Left lung (tissue), 10 donors: ENCODE measurements around the gene AMN. TPM values are rescaled to one million over a fixed set of nuclear protein-coding genes. Genes with fewer than 3 reads are reported as not detected.
A peak's percentile ranks its signal among the peaks of the same experiment; 100 is the strongest.

Experiments
- ATAC-seq: fragments of 200-7000 bp; cut with Tn5 transposase; one replicate; pipeline ENCODE4 v1.9.1; 2020; ENCODE audit warnings: moderate library complexity
- DNase-seq, 4 donors: peaks; one replicate each; pipeline ENCODE4 v3.0.0-alpha.2; 2013 to 2020
- H3K27ac ChIP-seq, 2 donors: fragments of 200-600 bp; sonication (generic) in 1 of 2; one replicate each; pipeline versions ENCODE4 v1.5.0 to v1.8.0; 2020 to 2021
- H3K27me3 ChIP-seq, 2 donors: fragments of 200-600 bp; sonication (generic) in 1 of 2; one replicate each; pipeline versions ENCODE4 v1.5.0 to v1.8.0; 2020 to 2021
- H3K36me3 ChIP-seq, 2 donors: fragments of 200-600 bp; sonication (generic) in 1 of 2; one replicate each; pipeline versions ENCODE4 v1.5.0 to v1.8.0; 2020 to 2021
- H3K4me1 ChIP-seq, 2 donors: fragments of 200-600 bp; one replicate each; pipeline ENCODE4 v1.8.0; 2021
- H3K4me3 ChIP-seq, 2 donors: fragments of 200-600 bp; sonication (generic) in 1 of 2; one replicate each; pipeline versions ENCODE4 v1.5.0 to v1.8.0; 2020 to 2021; ENCODE audit warnings: mild to moderate bottlenecking in 1 of 2
- H3K9me3 ChIP-seq, 2 donors: fragments of 200-600 bp; sonication (generic) in 1 of 2; one replicate each; pipeline versions ENCODE4 v1.5.0 to v1.8.0; 2020 to 2021
- CTCF ChIP-seq, 2 donors: fragments of 200-600 bp; sonication (generic) in 1 of 2; IDR thresholded peaks; one replicate each; pipeline versions ENCODE4 v1.5.0 to v1.8.0; 2021; ENCODE audit warnings: antibody characterized with exemption in 2 of 2
- intact Hi-C, 2 donors: fragments of 100-400 bp; cut with DNase I; formaldehyde crosslinking; loops; one replicate each; pipeline versions ENCODE4 v1.11.2 to v1.14.2; 2022
- polyA plus RNA-seq, 6 donors: library from polyadenylated mRNA; unstranded; fragments of 120-200 nt; gene quantifications; one replicate each; pipeline ENCODE4 v1.2.1, GENCODE V29; 2013; ENCODE audit not compliant: insufficient read length in 6 of 6
- total RNA-seq, 2 donors: library from RNA; stranded (reverse); fragmentation: NEBNext Ultra II Directional; extraction: Animal tissue kit (Norgen Biotek cat#: 25700); gene quantifications; one replicate each; pipeline ENCODE4 v1.2.1, GENCODE V29; 2021
- donor health status: DM: no; HTN: yes; CAD: no.
- donor health status: DM: no; HTN: no; CAD: no.

Gene AMN
- total and polyA plus RNA-seq, 8 donors, result 0.30 to 23.2 (median 1.1) TPM

DNA sequence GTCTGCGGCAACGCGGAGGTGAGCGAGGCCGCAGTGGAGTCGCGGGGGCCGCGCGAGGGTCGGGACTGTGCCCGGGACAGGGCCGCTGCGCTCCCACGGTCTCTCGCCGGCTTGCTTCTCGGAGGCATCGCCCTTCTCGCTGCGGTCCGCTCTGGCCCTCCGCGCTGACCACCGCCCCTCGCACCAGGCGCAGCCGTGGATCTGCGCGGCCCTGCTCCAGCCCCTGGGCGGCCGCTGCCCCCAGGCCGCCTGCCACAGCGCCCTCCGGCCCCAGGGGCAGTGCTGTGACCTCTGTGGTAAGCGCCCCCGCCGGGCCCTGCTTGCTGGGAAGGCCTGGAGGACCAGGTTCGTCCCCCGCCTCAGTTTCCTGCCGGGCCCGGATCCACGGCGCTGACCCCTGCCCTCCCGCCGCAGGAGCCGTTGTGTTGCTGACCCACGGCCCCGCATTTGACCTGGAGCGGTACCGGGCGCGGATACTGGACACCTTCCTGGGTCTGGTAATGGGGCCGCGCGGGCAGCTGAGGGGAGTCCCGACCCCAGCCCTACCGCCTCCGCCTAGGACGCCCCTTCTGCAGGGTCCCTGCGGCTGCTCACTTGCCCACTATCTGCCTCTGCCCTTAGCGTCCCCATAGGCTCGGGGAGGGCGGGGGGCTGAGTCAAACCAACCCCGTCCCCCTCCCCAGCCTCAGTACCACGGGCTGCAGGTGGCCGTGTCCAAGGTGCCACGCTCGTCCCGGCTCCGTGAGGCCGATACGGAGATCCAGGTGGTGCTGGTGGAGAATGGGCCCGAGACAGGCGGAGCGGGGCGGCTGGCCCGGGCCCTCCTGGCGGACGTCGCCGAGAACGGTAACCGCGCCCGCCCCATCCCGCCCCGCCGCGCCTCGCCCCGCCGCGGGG is 7.0 kb downstream of the AMN start:
- peak overlapping the region; percentile 34 to 44 for H3K4me3 ChIP-seq
- peaks cover 0 to 21% of the 10 kb centered on the region in 2 donors for H3K36me3 ChIP-seq
- ATAC-seq, result no peak
- no peaks in the 10 kb centered on the region for H3K9me3 ChIP-seq
- intact Hi-C loops, result loop anchor here in 1 of 2 donors (10.0 kb wide), 1 partner anchor 155 kb away; the partner anchor contains the start of gene TRAF3
- no peak for TF ChIP-seq CTCF (IDR thresholded peaks at IDR 0.05)
- H3K27ac ChIP-seq, result no peak overlapping the region
- peaks cover 21 to 30% of the 10 kb centered on the region in 2 donors for H3K4me1 ChIP-seq
- H3K27me3 ChIP-seq, result peaks cover 22 to 80% of the 10 kb centered on the region in 2 donors
- DNase-seq, result peak in 1 of 4 donors; percentile 79

DNA sequence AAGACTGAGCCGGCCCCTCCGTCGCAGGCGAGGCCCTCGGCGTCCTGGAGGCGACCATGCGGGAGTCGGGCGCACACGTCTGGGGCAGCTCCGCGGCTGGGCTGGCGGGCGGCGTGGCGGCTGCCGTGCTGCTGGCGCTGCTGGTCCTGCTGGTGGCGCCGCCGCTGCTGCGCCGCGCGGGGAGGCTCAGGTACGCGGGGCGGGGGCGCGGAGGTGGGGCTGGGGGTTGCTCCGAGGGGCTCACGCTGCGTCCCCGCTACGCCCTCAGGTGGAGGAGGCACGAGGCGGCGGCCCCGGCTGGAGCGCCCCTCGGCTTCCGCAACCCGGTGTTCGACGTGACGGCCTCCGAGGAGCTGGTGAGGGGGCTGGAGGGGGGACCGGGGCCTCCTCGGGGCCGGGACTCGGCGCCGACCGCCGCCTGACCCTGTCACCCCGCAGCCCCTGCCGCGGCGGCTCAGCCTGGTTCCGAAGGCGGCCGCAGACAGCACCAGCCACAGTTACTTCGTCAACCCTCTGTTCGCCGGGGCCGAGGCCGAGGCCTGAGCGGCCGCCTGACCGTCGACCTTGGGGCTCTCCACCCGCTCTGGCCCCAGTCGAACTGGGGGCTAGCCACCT is 7.8 kb downstream of the AMN start:
- Histone ChIP-seq H3K9me3 (no peaks in the 10 kb centered on the region), H3K27me3 (peaks cover 21 to 72% of the 10 kb centered on the region in 2 donors), H3K27ac (no peak overlapping the region), H3K4me3 (peak overlapping the region; percentile 34 to 44), H3K36me3 (peaks cover 0 to 21% of the 10 kb centered on the region in 2 donors), H3K4me1 (peaks cover 21 to 30% of the 10 kb centered on the region in 2 donors)
- ATAC-seq (no peak), DNase-seq (peak in 1 of 4 donors; percentile 80)
- intact Hi-C loops, result no loop called here
- no peak for TF ChIP-seq CTCF (IDR thresholded peaks at IDR 0.05)

- DNase-seq, result peak in 1 of 4 donors; percentile 71
- Histone ChIP-seq H3K9me3 (no peaks in the 10 kb centered on the region), H3K4me3 (peak overlapping the region in 1 of 2 donors; percentile 44), H3K4me1 (peaks cover 21 to 30% of the 10 kb centered on the region in 2 donors), H3K27ac (no peak overlapping the region), H3K27me3 (peaks cover 21 to 65% of the 10 kb centered on the region in 2 donors), H3K36me3 (peaks cover 0 to 21% of the 10 kb centered on the region in 2 donors)
- intact Hi-C loops, result no loop called here
- no peak for TF ChIP-seq CTCF (IDR thresholded peaks at IDR 0.05)
- no peak for ATAC-seq
These were observed 8.5 kb downstream of the AMN start for GRCh38 chr14:102930753-102931579.

GRCh38 chr14:102931580-102932285 is 9.3 kb downstream of the AMN start:
- H3K4me3 ChIP-seq, result no peak overlapping the region
- peak in 1 of 4 donors; percentile 57 for DNase-seq
- peaks cover 21 to 30% of the 10 kb centered on the region in 2 donors for H3K4me1 ChIP-seq
- intact Hi-C loops, result no loop called here
- H3K27me3 ChIP-seq, result peaks cover 21 to 57% of the 10 kb centered on the region in 2 donors
- H3K9me3 ChIP-seq, result no peaks in the 10 kb centered on the region
- no peak for ATAC-seq
- H3K27ac ChIP-seq, result no peak overlapping the region
- no peak for TF ChIP-seq CTCF (IDR thresholded peaks at IDR 0.05)
- H3K36me3 ChIP-seq, result peaks cover 0 to 25% of the 10 kb centered on the region in 2 donors
